GM19328 (cell line): Measurements from ENCODE around the gene VSTM2B.

ENCODE experiments used
- ATAC-seq: cut with Tn5 transposase; IDR thresholded peaks from one replicate; pipeline ENCODE4 v1.9.1; 2021; ENCODE audit warnings: mild to moderate bottlenecking, moderate library complexity; ENCODE audit not compliant: unreplicated experiment

Gene VSTM2B

GRCh38 chr19:29563486-29564101 is 37.8 kb downstream of the VSTM2B start:
- ATAC-seq, result no peak

DNA sequence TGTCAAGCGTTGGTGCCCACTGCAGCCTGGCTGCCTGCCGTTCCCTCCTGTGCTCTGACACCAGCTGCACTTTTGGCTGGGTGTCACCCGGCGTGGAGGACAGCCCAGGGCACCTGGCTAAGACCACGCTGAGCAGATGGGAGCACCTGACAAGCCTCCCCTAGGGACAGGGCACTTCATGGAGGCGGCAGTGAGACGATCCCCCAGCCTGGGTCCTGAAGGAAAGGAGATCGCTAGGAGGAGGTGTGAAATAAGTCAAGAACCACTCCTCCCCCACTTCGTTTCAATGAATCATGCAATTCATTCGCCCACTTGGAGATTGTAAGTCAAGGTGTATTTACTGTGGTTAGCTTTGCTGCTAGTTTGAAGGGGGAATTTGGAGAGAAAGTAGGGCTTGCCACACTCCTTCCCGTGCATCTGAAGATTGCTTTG is 38.8 kb downstream of the VSTM2B start:
- no peak for ATAC-seq

- ATAC-seq, result no peak
Observed at GRCh38 chr19:29565171-29565570, 39.4 kb downstream of the VSTM2B start.

- ATAC-seq, result no peak
Observed at GRCh38 chr19:29566496-29567054, 40.8 kb downstream of the VSTM2B start.

DNA sequence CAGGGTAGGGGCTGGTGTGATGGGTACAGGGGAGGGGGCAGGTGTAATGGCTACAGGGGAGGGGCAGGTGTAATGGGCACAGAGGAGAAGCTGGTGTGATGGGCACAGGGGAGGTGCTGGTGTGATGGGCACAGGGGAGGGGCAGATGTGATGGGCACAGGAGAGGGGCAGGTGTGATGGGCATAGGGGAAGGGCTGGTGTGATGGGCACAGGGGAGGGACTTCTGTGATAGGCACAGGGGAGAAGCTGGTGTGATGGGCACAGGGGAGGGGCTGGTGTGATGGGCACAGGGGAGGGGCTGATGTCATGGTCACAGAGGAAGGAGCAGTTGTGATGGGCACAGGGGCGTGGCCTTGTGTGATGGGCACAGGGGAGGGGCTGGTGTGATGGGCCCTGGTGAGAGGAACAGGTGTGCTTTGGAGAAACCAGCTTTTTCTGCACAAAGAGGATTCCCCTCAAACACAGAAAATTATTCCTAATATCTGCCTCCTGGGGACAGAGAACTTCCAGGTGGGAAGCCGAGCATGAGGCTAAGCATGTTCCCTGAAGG is 41.6 kb downstream of the VSTM2B start:
- ATAC-seq, result no peak

- ATAC-seq, result no peak
Observed at GRCh38 chr19:29568036-29569025, 42.5 kb downstream of the VSTM2B start.

DNA sequence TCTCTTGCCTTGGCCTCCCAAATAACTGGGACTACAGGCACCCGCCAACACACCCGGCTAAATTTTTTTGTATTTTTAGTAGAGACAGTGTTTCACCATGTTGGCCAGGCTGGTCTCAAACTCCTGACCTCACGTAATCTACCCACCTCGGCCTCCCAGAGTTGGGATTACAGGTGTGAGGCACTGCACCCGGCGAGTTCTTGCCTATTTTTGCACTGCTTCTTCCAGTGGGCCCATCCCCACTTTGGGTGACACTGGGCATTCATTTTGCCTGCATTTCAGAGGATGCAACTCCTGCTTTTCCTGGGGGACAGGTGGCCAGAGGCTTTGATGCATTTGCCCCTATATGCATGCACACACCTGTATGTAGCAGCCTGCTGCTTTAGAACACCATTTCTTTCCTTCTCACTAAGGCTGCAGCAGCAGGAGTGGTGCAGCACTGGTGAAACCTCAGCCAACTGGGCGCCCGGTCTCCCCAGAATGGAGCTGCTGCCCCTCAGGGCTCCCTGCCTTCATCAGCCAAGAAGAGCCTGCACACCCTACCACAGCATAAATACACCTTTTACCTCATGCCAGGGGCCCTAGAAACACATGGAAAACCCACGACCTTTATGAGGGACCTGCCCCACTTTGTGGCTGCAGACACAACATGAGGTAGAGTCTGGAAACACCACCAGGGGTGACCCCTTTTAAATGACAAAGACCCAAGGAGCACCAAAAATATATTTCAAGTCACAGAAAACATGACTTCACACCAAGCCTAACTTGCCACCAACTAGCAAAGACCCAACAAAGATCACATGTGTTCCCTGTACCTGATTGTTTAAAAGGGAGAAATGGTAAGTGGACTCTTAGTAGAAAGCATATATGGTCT is 43.5 kb downstream of the VSTM2B start:
- no peak for ATAC-seq

DNA sequence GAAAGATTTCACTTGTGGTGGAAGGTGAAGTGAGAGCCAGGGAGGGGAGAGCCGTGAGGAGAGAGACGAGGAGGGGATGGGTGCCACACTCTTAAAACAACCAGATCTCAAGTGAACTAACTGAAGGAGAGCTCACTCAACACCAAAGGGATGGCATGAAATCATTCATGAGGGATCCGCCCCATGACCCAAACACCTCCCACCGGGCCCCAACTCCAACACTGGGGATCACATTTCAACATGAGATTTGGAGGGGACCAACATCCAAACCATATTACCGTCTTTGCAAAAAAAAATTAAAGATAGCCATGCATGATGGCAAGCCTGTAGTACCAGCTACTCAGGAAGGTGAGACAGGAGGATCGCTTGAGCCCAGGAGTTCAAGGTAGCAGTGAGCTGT is 45.4 kb downstream of the VSTM2B start:
- ATAC-seq, result no peak

DNA sequence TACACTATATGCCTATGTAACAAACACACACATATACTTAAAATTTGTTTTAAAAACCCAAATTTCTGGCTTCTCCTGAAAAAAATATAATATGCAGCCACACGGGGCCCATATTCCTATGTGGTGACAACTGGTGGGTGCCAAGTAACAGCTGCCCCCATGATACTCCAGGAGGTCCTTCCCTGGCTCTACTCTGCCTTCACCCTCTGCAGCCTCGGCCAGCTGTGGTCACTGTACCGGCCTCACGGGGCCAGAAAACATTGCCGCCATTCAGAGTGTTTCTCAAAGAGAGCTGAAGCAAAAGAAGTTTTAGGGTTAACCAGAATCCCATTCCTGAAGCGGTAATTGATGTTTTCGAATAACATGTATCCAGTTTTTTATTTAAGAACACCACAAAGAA is 47.7 kb downstream of the VSTM2B start:
- ATAC-seq, result no peak

DNA sequence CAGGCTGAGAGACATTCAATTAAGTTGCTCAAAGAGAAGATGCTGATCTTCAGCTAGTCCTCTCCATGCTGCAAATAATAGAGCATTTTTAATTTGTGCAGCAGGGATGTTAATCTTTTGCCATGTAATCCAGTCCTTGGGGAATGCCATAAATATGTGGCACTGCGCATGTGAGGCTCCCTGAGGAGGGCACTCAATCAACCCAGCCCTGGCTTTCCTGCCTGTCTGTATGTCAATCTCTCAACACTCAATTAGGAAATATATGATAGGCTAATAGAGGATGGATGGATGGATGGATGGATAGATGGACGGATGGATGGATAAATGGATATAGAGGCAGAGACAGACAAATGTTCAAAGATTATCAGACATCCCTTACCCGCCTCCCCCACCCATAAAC is 48.7 kb downstream of the VSTM2B start:
- no peak for ATAC-seq

DNA sequence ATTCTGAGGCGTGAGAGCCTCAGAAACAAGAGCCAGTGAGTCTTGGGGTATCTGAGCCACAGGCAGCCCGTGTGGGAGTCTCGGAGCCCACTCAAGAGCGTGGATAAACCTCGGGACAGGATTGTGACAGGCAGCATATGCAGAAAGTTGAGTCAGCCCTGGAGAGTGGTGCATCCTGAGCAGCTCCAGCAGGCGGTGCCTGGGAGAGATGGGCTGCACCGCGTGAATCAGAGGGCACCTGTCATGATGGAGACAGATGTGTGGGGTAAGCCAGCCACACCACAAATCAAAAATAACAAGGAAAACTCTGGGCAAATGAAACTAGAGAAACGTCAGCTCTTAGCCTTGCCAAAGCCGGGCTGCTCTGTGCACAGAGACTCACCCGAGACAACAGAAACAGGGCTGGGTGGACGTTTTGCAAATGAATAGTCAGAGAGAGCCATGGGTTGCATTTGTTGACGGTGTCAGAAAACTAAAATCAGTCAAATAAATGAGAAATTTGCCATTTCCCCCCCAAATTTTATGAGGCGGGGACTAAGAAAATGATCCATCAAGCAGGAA is 50.3 kb downstream of the VSTM2B start:
- no peak for ATAC-seq

GRCh38 chr19:29576761-29577648 is 51.2 kb downstream of the VSTM2B start:
- ATAC-seq, result no peak

- ATAC-seq, result no peak
Observed at GRCh38 chr19:29577649-29577963, 51.8 kb downstream of the VSTM2B start.

- ATAC-seq, result no peak
Observed at GRCh38 chr19:29578349-29578748, 52.6 kb downstream of the VSTM2B start.

- ATAC-seq, result no peak
Observed at GRCh38 chr19:29579308-29579910, 53.6 kb downstream of the VSTM2B start.

DNA sequence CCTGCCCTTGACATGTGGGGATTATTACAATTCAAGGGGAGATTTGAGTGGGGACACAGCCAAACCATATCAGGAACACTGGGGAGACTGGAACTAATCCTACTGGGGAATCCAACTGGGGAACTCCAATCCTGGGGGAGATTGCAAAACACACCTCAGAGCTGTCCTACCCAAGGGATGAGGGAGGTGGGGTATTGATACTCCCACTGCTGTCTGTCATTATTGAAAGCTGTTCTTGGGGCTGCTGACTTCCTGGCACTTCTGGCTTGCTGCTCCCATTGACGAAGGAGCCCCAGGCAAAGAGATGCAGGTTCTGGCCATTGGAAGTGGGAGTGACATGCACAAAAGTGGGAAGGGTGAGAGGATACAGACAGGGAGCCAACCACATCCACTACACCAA is 55.6 kb downstream of the VSTM2B start:
- ATAC-seq, result no peak

DNA sequence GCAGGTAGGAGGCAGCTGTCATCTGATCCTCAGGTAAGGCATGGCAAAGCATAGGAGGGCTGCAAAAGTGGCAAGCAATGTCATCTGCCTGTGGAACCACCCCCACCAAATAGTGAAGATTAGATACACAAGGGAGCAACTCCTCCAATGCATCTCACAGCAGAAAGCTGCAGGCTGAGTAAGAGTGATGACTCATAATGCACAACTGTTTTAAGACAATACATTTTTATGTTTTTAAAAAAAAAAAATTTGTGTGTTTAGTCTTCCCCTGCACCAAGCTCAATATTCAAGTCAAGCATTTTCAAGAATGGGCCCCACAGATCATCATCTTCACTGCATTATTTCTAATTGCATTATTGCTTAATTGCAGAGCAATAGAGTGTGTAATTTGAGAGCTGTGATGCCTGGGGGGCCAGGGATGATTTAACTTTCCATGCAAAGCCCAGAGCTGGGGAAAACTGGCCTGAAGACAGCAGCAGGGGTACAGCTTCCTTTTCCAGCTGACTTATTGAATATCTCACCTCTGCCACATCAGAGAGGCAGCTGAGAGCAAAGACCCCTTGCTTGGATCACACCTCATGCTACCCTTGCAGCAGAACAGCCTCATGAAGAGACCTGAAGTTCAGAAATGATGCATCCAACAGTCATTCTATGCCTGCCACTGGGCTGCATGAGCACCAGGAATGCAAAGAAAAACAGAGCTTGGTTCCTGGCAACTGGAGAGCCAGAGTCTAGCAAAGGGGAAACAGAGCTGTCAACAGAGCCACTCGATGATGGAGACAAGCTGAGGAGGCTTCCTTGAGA is 57.6 kb downstream of the VSTM2B start:
- no peak for ATAC-seq

DNA sequence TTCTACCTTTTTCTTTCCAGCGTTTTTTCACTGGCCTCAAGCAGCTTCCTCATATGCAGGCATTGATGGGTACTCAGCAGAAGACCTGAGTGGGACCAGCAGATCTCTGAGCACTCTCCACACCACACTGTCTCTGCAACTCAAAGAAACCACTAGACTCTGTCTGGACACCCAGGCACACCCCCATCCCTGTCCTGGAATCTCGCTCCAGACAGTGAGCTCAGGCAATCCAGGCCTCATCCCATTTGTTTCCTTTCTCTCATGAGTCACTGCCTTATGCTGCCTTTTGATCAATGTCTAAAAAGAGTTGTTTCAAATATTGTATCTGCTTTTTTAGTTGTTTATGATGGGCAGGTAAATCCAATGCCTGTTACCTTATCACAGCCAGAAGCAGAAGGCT is 60.6 kb downstream of the VSTM2B start:
- ATAC-seq, result no peak
